Measurements from ENCODE around the gene CFAP100. TPM values are rescaled to one million over a fixed set of nuclear protein-coding genes. Genes with fewer than 3 reads are reported as not detected.

The CFAP100 gene
- total RNA-seq, 1 donor from 2014 or later, result not detected

GRCh38 chr3:126472277-126473006 lies 77.7 kb downstream of the CFAP100 start:
- no peaks in the 10 kb centered on the region for H3K9me3 ChIP-seq (ENCODE audit: low read depth)
- peaks cover 10% of the 10 kb centered on the region for H3K36me3 ChIP-seq
- peaks cover 30% of the 10 kb centered on the region for H3K36me3 Mint-ChIP-seq
- DNase-seq (ENCODE audit: low spot score), result no peak
- peaks cover 22% of the 10 kb centered on the region for H3K4me1 ChIP-seq
- H3K4me2 ChIP-seq, result peak overlapping the region; percentile 95
- H3F3A ChIP-seq (ENCODE audit: low read depth), result peaks cover 10% of the 10 kb centered on the region
- no peak overlapping the region for H3K27ac ChIP-seq
- peaks cover 5% of the 10 kb centered on the region for H3K27me3 ChIP-seq
- no peak overlapping the region for H2AFZ ChIP-seq (replicated peaks)
- H3K4me1 Mint-ChIP-seq, result peaks cover 27% of the 10 kb centered on the region
- peaks cover 76% of the 10 kb centered on the region for H3K79me2 ChIP-seq (ENCODE audit: low read depth)
- H3K4me3 Mint-ChIP-seq, result peak overlapping the region; percentile 95
- H3K9ac ChIP-seq, result no peak overlapping the region
- no peak overlapping the region for H3K27ac Mint-ChIP-seq
- H4K20me1 ChIP-seq (ENCODE audit: low read depth), result peaks cover 67% of the 10 kb centered on the region
- H3K9me3 Mint-ChIP-seq, result no peaks in the 10 kb centered on the region
- H3K4me3 ChIP-seq, result no peak overlapping the region
- no peak for TF ChIP-seq EZH2phosphoT487 (IDR thresholded peaks at IDR 0.05)
- no peak for TF ChIP-seq EZH2 (IDR thresholded peaks at IDR 0.05)
- TF ChIP-seq CTCF (IDR thresholded peaks at IDR 0.05), result no peak
- H3K27me3 Mint-ChIP-seq (ENCODE audit: insufficient read depth, low read depth), result peaks cover 4% of the 10 kb centered on the region

- no peak for DNase-seq (ENCODE audit: low spot score)
- no peak overlapping the region for H2AFZ ChIP-seq (replicated peaks)
- no peak for TF ChIP-seq EZH2 (IDR thresholded peaks at IDR 0.05)
- no peak for TF ChIP-seq CTCF (IDR thresholded peaks at IDR 0.05)
- no peak for TF ChIP-seq EZH2phosphoT487 (IDR thresholded peaks at IDR 0.05)
- Mint-ChIP-seq H3K9me3 (no peaks in the 10 kb centered on the region), H3K4me3 (peak overlapping the region; percentile 95), H3K27ac (no peak overlapping the region), H3K27me3 (ENCODE audit: insufficient read depth, low read depth) (peaks cover 4% of the 10 kb centered on the region), H3K36me3 (peaks cover 23% of the 10 kb centered on the region), H3K4me1 (peaks cover 29% of the 10 kb centered on the region)
- H3K79me2 ChIP-seq (ENCODE audit: low read depth), result peaks cover 65% of the 10 kb centered on the region
- H3K4me2 ChIP-seq, result peak overlapping the region; percentile 95
- H3K9me3 ChIP-seq (ENCODE audit: low read depth), result no peaks in the 10 kb centered on the region
- peaks cover 22% of the 10 kb centered on the region for H3K4me1 ChIP-seq
- H3F3A ChIP-seq (ENCODE audit: low read depth), result peaks cover 10% of the 10 kb centered on the region
- peaks cover 56% of the 10 kb centered on the region for H4K20me1 ChIP-seq (ENCODE audit: low read depth)
- no peak overlapping the region for H3K9ac ChIP-seq
- H3K4me3 ChIP-seq, result peak overlapping the region; percentile 75
- H3K27me3 ChIP-seq, result peaks cover 5% of the 10 kb centered on the region
- peaks cover 10% of the 10 kb centered on the region for H3K36me3 ChIP-seq
- no peak overlapping the region for H3K27ac ChIP-seq
These were observed 78.8 kb downstream of the CFAP100 start for GRCh38 chr3:126473292-126474168.

GRCh38 chr3:126474498-126475412 lies 80.0 kb downstream of the CFAP100 start:
- Histone ChIP-seq H3K9me3 (ENCODE audit: low read depth) (no peaks in the 10 kb centered on the region), H3K79me2 (ENCODE audit: low read depth) (peaks cover 53% of the 10 kb centered on the region), H3K4me3 (peak overlapping the region; percentile 75), H3K36me3 (peaks cover 10% of the 10 kb centered on the region), H3K4me1 (peaks cover 22% of the 10 kb centered on the region), H3K4me2 (peak overlapping the region; percentile 95), H3K27me3 (peaks cover 5% of the 10 kb centered on the region), H4K20me1 (ENCODE audit: low read depth) (peaks cover 47% of the 10 kb centered on the region), H3K27ac (no peak overlapping the region), H2AFZ (replicated peaks) (no peak overlapping the region), H3F3A (ENCODE audit: low read depth) (peaks cover 10% of the 10 kb centered on the region), H3K9ac (peak overlapping the region; percentile 52)
- TF ChIP-seq CTCF (IDR thresholded peaks at IDR 0.05) (no peak), EZH2phosphoT487 (IDR thresholded peaks at IDR 0.05) (no peak), EZH2 (IDR thresholded peaks at IDR 0.05) (no peak)
- Mint-ChIP-seq H3K36me3 (peaks cover 12% of the 10 kb centered on the region), H3K4me1 (peaks cover 29% of the 10 kb centered on the region), H3K4me3 (peak overlapping the region; percentile 95), H3K27ac (peak overlapping the region; percentile 52), H3K27me3 (ENCODE audit: insufficient read depth, low read depth) (peaks cover 4% of the 10 kb centered on the region), H3K9me3 (no peaks in the 10 kb centered on the region)
- DNase-seq (ENCODE audit: low spot score), result peak; percentile 75

All from neural progenitor cell (in vitro differentiated cells).